A673 (cell line): ENCODE measurements around the gene DCAF17. TPM values are rescaled to one million over a fixed set of nuclear protein-coding genes. Genes with fewer than 3 reads are reported as not detected.

Experiments used
- BruUV-seq: library from RNA; stranded (reverse); fragments of 400-500 nt; replicated peaks from 2 replicates; lab custom pipeline; 2021; lab: Mats Ljungman, UMichigan
- CTCF ChIA-PET: fragments of 300-600 bp; sonication (Branson Sonifier 250); formaldehyde crosslinking; loops from one replicate; lab custom pipeline; 2022; ENCODE audit warnings: antibody characterized with exemption; lab: Charles Lee
- POLR2A ChIA-PET: fragments of 300-600 bp; sonication (Branson Sonifier 250); formaldehyde crosslinking; loops from one replicate; lab custom pipeline; 2022; ENCODE audit warnings: antibody characterized with exemption; ENCODE audit not compliant: low non-redundant PET; lab: Charles Lee
- DNase-seq: peaks from one replicate; pipeline ENCODE4 v3.0.0-alpha.2; 2015; ENCODE audit warnings: low spot score
- H3K27ac ChIP-seq: fragments of 200-600 bp; sonication (generic); 2 replicates; pipeline ENCODE4 v1.5.1; 2016; ENCODE audit warnings: mixed run types, low read depth, mild to moderate bottlenecking, mixed read lengths, antibody characterized with exemption, low read length; ENCODE audit not compliant: poor library complexity, severe bottlenecking
- H3K27me3 ChIP-seq: fragments of 200-600 bp; sonication (generic); replicated peaks from 2 replicates; pipeline ENCODE4 v1.6.1; 2017; ENCODE audit warnings: mixed run types, low read depth, mild to moderate bottlenecking, mixed read lengths, antibody characterized with exemption, low read length; ENCODE audit not compliant: insufficient read depth, poor library complexity
- H3K36me3 ChIP-seq: fragments of 200-600 bp; sonication (generic); 2 replicates; pipeline ENCODE4 v1.6.1; 2016; ENCODE audit warnings: mixed run types, mild to moderate bottlenecking, mixed read lengths, antibody characterized with exemption, low read length; ENCODE audit not compliant: insufficient read depth, poor library complexity, severe bottlenecking
- H3K4me1 ChIP-seq: fragments of 200-600 bp; sonication (generic); 2 replicates; pipeline ENCODE4 v1.6.1; 2017; ENCODE audit warnings: mixed run types, mild to moderate bottlenecking, mixed read lengths, antibody characterized with exemption, low read length; ENCODE audit not compliant: insufficient read depth, poor library complexity, severe bottlenecking
- H3K4me3 ChIP-seq: fragments of 200-600 bp; sonication (generic); 2 replicates; pipeline ENCODE4 v1.5.1; 2016; ENCODE audit warnings: low read depth, mixed run types, mild to moderate bottlenecking, mixed read lengths, low read length; ENCODE audit not compliant: poor library complexity, severe bottlenecking
- H3K9me3 ChIP-seq: fragments of 200-600 bp; sonication (generic); 2 replicates; pipeline ENCODE4 v1.6.1; 2016; ENCODE audit warnings: mixed run types, low read depth, mild to moderate bottlenecking, mixed read lengths, antibody characterized with exemption, low read length; ENCODE audit not compliant: poor library complexity, severe bottlenecking
- EZH2 ChIP-seq: fragments of 200-600 bp; sonication (generic); IDR thresholded peaks from 2 replicates; pipeline ENCODE4 v1.6.1; 2017; ENCODE audit warnings: borderline replicate concordance, low read depth, mild to moderate bottlenecking, mixed read lengths, antibody characterized with exemption, low read length; ENCODE audit not compliant: poor library complexity, severe bottlenecking
- intact Hi-C: fragments of 100-400 bp; cut with micrococcal nuclease; formaldehyde crosslinking; loops from one replicate; pipeline ENCODE4 v1.10.0; 2022; ENCODE audit not compliant: unreplicated experiment
- total RNA-seq: library from RNA; stranded (reverse); gene quantifications from 2 replicates; pipeline ENCODE4 v1.2.3, GENCODE V29; 2021
- TF ChIP-seq, protein P1 (sequence below): fragments of 300-800, 200-600 bp; sonication (generic); conservative IDR thresholded peaks from 2 replicates; pipeline ENCODE4 v1.5.1; 2017; ENCODE audit warnings: low read depth, mild to moderate bottlenecking, antibody characterized with exemption, low read length, moderate library complexity, mixed read lengths

The DCAF17 gene
- total RNA-seq, 1 experiment from 2014 or later, result 25.0 TPM

DNA sequence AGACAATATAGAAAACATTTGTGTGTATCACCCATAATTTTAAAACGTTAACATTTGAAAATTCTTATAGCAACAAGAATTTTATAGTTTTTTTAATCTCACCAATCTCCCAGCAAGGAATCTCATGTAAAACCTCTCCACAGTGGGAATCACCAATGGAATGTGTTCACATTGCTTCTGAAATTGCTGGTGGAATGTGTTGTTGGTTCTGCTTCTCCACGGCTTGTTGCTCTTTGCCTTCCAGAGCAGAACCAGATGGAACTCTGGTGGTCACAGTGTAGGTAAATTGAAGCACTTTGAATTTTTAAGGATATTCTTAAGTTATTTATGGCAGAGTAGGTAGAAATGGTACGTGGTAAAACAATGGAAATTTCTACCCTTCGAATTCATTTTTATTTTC lies 35.1 kb downstream of the DCAF17 start:
- Histone ChIP-seq H3K4me3 (no peak overlapping the region), H3K36me3 (peaks cover 27% of the 10 kb centered on the region), H3K9me3 (no peaks in the 10 kb centered on the region), H3K27ac (no peak overlapping the region), H3K27me3 (no peaks in the 10 kb centered on the region), H3K4me1 (no peaks in the 10 kb centered on the region)
- ChIA-PET POLR2A (no interaction called here), CTCF (no interaction called here)
- BruUV-seq, result no TSS peak
- intact Hi-C loops, result no loop called here
- TF ChIP-seq, protein P1, sequence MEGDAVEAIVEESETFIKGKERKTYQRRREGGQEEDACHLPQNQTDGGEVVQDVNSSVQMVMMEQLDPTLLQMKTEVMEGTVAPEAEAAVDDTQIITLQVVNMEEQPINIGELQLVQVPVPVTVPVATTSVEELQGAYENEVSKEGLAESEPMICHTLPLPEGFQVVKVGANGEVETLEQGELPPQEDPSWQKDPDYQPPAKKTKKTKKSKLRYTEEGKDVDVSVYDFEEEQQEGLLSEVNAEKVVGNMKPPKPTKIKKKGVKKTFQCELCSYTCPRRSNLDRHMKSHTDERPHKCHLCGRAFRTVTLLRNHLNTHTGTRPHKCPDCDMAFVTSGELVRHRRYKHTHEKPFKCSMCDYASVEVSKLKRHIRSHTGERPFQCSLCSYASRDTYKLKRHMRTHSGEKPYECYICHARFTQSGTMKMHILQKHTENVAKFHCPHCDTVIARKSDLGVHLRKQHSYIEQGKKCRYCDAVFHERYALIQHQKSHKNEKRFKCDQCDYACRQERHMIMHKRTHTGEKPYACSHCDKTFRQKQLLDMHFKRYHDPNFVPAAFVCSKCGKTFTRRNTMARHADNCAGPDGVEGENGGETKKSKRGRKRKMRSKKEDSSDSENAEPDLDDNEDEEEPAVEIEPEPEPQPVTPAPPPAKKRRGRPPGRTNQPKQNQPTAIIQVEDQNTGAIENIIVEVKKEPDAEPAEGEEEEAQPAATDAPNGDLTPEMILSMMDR, result no peak
- no peak for TF ChIP-seq EZH2
- DNase-seq, result no peak

- Histone ChIP-seq H3K4me3 (no peak overlapping the region), H3K27ac (no peak overlapping the region), H3K27me3 (no peaks in the 10 kb centered on the region), H3K9me3 (no peaks in the 10 kb centered on the region), H3K4me1 (no peaks in the 10 kb centered on the region), H3K36me3 (peaks cover 30% of the 10 kb centered on the region)
- intact Hi-C loops, result no loop called here
- no peak for TF ChIP-seq EZH2
- TF ChIP-seq, protein P1, result no peak
- ChIA-PET POLR2A (no interaction called here), CTCF (no interaction called here)
- no TSS peak for BruUV-seq
- no peak for DNase-seq
Observed at GRCh38 chr2:171470129-171470528, 36.1 kb downstream of the DCAF17 start.

DNA sequence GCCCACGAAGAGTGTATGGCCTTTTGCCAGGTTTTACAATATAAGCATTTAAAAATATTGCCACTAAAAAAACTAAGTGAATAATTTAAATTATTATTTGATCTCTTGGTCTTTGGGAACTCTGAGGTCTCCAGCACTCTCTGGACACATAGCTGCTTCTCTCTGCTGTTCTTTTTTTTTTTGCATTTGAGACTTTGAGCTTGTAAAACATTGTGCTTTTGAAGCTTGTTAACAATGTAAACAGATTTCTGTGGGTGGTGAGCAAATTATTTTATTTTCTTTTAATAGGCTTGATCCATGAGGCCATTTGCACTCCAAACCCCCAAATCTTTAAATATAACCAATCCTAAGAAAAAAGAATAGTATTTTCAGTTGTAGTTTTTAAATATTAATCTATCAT lies 42.0 kb downstream of the DCAF17 start:
- CTCF ChIA-PET, result no interaction called here
- no TSS peak for BruUV-seq

More for the DNA sequence above, 42.0 kb downstream of the DCAF17 start:
- Histone ChIP-seq H3K36me3 (peaks cover 13% of the 10 kb centered on the region), H3K9me3 (no peaks in the 10 kb centered on the region), H3K27ac (no peak overlapping the region), H3K4me3 (no peak overlapping the region), H3K4me1 (no peaks in the 10 kb centered on the region), H3K27me3 (no peaks in the 10 kb centered on the region)
- intact Hi-C loops, result no loop called here
- no peak for DNase-seq
- TF ChIP-seq, protein P1, result no peak
- TF ChIP-seq EZH2, result no peak
- POLR2A ChIA-PET, result no interaction called here
